HG03280 (cell line): ENCODE measurements around the gene AK3.
"Not testable (repeated sequence)": the region's sequence is repeated elsewhere in the genome, so short reads cannot be mapped to it uniquely, and the experiment has no call there.

Source experiments
- ATAC-seq: cut with Tn5 transposase; IDR thresholded peaks from one replicate; pipeline ENCODE4 v1.9.1; 2021; ENCODE audit warnings: mild to moderate bottlenecking, moderate library complexity; ENCODE audit not compliant: unreplicated experiment

AK3 gene

DNA sequence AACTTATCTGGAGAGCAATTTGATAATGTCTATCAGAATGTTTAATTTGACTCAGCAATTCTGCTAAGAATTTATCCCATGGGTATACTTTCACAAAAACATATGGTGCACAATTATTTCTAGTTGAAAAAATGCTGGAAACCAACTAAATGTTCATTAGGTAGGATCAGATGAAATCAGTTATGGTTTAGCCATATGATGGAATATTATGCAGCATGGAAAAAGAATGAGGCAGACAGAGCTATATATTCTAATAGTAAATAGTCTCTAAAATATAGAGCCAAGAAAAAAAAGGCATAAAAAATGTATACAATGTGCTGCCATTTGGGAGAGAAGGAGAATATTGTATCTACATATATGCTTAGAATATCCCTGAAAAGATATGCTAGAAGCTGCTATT, 71.1 kb downstream of the AK3 start:
- no peak for ATAC-seq

GRCh38 chr9:4668604-4669003, 72.4 kb downstream of the AK3 start:
- no peak for ATAC-seq

DNA sequence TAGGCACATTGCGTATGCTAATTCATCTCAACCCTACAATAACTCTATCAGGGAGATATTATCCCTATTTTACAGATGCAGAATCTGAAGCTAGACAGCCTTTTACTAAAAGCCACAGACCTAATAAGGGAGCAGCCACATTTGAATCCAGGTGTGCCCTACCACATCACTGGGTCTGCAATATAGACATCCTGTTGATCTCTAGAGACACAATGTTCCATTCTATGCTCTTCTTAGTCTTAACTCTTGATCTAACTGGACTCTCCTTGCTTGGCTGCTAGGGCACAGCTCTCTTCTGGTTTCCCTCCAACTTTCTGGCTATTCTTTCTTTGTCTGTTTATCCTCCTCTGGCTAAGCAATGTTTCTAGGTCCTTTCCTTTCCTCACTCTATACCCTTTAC, 73.3 kb downstream of the AK3 start:
- ATAC-seq = no peak

GRCh38 chr9:4666042-4666699, 74.8 kb downstream of the AK3 start, which contains the start of gene SPATA6L:
TSS of gene SPATA6L (minus strand) at chr9:4666480. CDS start at chr9:4666250, 230 bp downstream.
- no peak for ATAC-seq

- no peak for ATAC-seq
These were observed 75.6 kb downstream of the AK3 start for GRCh38 chr9:4665357-4665756.

GRCh38 chr9:4663956-4664355, 77.0 kb downstream of the AK3 start:
- ATAC-seq = no peak

DNA sequence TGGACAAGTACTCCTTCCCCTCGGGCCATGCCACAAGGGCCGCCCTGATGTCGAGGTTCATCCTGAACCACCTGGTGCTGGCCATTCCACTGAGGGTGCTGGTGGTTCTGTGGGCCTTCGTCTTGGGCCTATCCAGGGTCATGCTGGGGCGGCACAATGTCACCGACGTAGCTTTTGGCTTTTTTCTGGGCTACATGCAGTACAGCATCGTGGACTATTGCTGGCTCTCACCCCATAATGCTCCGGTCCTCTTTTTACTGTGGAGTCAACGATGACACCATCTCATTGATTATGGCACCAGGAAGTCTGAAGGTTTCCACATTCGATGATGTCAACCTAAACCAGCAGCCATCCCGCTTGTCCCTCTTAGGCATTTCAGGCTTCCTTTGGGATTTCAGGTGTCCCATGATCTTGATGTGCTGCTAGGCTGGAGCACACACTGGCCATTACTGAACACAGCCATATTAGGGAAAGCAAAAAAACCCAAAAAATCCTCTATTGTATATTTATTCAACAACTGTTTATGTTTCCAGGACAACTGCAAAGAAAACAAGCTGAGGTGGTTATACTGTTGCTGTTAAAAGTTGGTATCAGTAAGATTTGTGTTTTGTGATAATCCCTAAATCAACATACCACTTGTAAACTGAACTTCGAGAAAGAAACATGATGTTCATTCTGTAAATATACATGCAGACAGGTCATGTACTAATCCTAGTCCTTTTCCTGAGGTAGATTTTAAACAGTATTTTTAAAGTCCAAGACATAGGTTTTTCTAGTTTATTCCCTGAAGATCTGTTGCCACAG, 77.8 kb downstream of the AK3 start:
- peak; percentile 8 for ATAC-seq

DNA sequence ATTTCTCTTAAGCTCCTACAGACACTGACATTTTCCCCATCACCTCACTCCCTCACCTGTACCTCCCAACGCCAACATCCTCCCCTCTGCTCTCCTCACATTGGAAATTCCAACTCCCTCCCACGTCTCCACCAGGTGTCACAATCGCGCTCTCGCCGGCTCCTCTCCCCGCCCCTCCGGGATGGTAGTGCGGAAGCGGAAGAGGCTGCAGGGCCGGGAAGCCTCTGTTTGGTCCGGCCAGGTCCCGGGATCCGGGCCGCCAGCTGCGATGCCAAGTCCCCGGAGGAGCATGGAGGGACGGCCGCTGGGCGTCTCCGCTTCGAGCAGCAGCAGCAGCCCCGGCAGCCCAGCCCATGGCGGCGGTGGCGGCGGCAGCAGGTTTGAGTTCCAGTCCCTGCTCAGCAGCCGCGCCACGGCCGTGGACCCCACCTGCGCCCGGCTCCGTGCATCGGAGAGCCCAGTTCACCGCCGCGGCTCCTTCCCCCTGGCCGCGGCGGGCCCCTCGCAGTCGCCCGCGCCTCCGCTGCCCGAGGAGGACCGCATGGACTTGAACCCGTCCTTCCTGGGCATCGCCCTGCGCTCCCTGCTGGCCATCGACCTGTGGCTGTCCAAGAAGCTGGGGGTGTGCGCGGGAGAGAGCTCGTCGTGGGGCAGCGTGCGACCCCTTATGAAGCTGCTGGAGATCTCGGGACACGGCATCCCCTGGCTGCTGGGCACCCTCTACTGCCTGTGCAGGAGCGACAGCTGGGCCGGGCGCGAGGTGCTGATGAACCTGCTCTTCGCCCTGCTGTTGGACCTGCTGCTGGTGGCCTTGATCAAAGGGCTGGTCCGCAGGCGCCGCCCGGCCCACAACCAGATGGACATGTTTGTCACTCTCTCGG, 78.7 kb downstream of the AK3 start, which contains the start of gene PLPP6:
Gene PLPP6 (plus strand): TSS at position 187 of the 881 bp plus-strand sequence. CDS start 82 bp downstream, at position 269.
- ATAC-seq = peak; percentile 81

- ATAC-seq = no peak
These were observed 79.4 kb downstream of the AK3 start for GRCh38 chr9:4661611-4662010.

DNA sequence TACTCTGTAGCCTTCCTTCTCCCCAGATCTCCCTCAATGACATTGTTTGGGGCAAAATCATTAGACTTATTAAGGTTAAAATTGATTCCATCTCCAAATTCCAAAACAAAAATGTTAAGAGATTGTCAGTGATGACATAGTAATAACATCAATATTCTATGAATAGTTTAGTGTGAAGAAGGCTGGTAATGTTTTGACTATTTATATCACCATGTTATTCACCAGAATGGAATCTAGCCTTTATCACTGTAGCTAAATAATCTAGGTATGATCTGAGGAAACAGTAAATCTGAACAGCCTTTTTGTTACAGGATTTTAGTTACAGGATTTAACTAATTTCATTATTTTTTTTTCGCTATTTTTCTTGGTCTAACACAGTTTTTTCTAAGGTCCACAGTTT, 79.8 kb downstream of the AK3 start:
- no peak for ATAC-seq

- not testable (repeated sequence) for ATAC-seq
These were observed 80.3 kb downstream of the AK3 start for GRCh38 chr9:4660665-4661064.
